SK-N-SH treated with all-trans-retinoic acid at 6 μM for 48 hours (cell line): ENCODE data around the gene FERMT2.
A peak's percentile ranks its signal among the peaks of the same experiment; 100 is the strongest.

Experiments used
- ATAC-seq: fragments of 200-7000 bp; cut with Tn5 transposase; 3 replicates; pipeline ENCODE4 v1.9.1; 2020; ENCODE audit warnings: mild to moderate bottlenecking, moderate library complexity
- ARNTL ChIP-seq: fragments of 450-650 bp; formaldehyde crosslinking; IDR thresholded peaks from 2 replicates; pipeline ENCODE4 v1.5.0; 2020; ENCODE audit warnings: low read depth, mild to moderate bottlenecking, moderate library complexity, borderline replicate concordance
- BACH2 ChIP-seq: fragments of 250-450 bp; sonication (Bioruptor Pico); IDR thresholded peaks from 2 replicates; pipeline ENCODE4 v1.9.0; 2021; ENCODE audit warnings: mild to moderate bottlenecking, borderline replicate concordance
- CREB5 ChIP-seq: fragments of 250-450 bp; sonication (Bioruptor Pico); IDR thresholded peaks from 2 replicates; pipeline ENCODE4 v1.5.1; 2020; ENCODE audit warnings: low read depth, mild to moderate bottlenecking, moderate library complexity
- CSDC2 ChIP-seq: fragments of 250-450 bp; sonication (Bioruptor Pico); IDR thresholded peaks from 2 replicates; pipeline ENCODE4 v1.5.0; 2020; ENCODE audit warnings: mild to moderate bottlenecking, moderate library complexity
- CSRNP3 ChIP-seq: fragments of 250-450 bp; sonication (Bioruptor Pico); IDR thresholded peaks from 2 replicates; pipeline ENCODE4 v1.5.1; 2021; ENCODE audit warnings: mild to moderate bottlenecking, moderate library complexity
- ESRRG ChIP-seq: fragments of 250-450 bp; sonication (Bioruptor Pico); IDR thresholded peaks from 2 replicates; pipeline ENCODE4 v1.6.1; 2021; ENCODE audit warnings: mild to moderate bottlenecking
- GLIS3 ChIP-seq: fragments of 250-450 bp; sonication (Bioruptor Pico); IDR thresholded peaks from 2 replicates; pipeline ENCODE4 v1.5.0; 2020; ENCODE audit warnings: mild to moderate bottlenecking, moderate library complexity
- ISL1 ChIP-seq: fragments of 250-450 bp; sonication (Bioruptor Pico); IDR thresholded peaks from 2 replicates; pipeline ENCODE4 v2.1.2; 2022; ENCODE audit warnings: mild to moderate bottlenecking, moderate library complexity
- OSR1 ChIP-seq: fragments of 250-450 bp; sonication (Bioruptor Pico); IDR thresholded peaks from 2 replicates; pipeline ENCODE4 v1.8.0; 2022; ENCODE audit warnings: moderate library complexity, mild to moderate bottlenecking, inconsistent platforms
- POU6F1 ChIP-seq: fragments of 250-450 bp; sonication (Bioruptor Pico); IDR thresholded peaks from 2 replicates; pipeline ENCODE4 v1.8.0; 2021; ENCODE audit warnings: low read depth, mild to moderate bottlenecking, moderate library complexity, borderline replicate concordance
- PPARA ChIP-seq: fragments of 250-450 bp; sonication (Bioruptor Pico); IDR thresholded peaks from 2 replicates; pipeline ENCODE4 v1.5.0; 2020; ENCODE audit warnings: mild to moderate bottlenecking, borderline replicate concordance
- RARB ChIP-seq: fragments of 250-450 bp; sonication (Bioruptor Pico); IDR thresholded peaks from 2 replicates; pipeline ENCODE4 v1.8.0; 2021; ENCODE audit warnings: mild to moderate bottlenecking, moderate library complexity
- SNAI2 ChIP-seq: fragments of 250-450 bp; sonication (Bioruptor Pico); IDR thresholded peaks from 2 replicates; pipeline ENCODE4 v1.5.0; 2020; ENCODE audit warnings: mild to moderate bottlenecking, moderate library complexity
- TCF4 ChIP-seq: fragments of 250-450 bp; sonication (Bioruptor Pico); IDR thresholded peaks from 2 replicates; pipeline ENCODE4 v1.8.0; 2021; ENCODE audit warnings: mild to moderate bottlenecking, moderate library complexity, borderline replicate concordance
- TOX ChIP-seq: fragments of 250-450 bp; sonication (Bioruptor Pico); IDR thresholded peaks from 2 replicates; pipeline ENCODE4 v1.8.0; 2021; ENCODE audit warnings: mild to moderate bottlenecking, moderate library complexity, borderline replicate concordance
- ZC3H10 ChIP-seq: fragments of 250-450 bp; sonication (Bioruptor Pico); IDR thresholded peaks from 2 replicates; pipeline ENCODE4 v1.5.1; 2021; ENCODE audit warnings: mild to moderate bottlenecking, moderate library complexity
- ZFP30 ChIP-seq: fragments of 450-650 bp; formaldehyde crosslinking; IDR thresholded peaks from 2 replicates; pipeline ENCODE4 v1.5.0; 2022; ENCODE audit warnings: mild to moderate bottlenecking, moderate library complexity
- ZNF70 ChIP-seq: fragments of 450-650 bp; formaldehyde crosslinking; IDR thresholded peaks from 2 replicates; pipeline ENCODE4 v1.5.0; 2020; ENCODE audit warnings: mild to moderate bottlenecking, moderate library complexity
- ZNF8 ChIP-seq: fragments of 450-650 bp; formaldehyde crosslinking; IDR thresholded peaks from 2 replicates; pipeline ENCODE4 v1.5.0; 2020; ENCODE audit warnings: mild to moderate bottlenecking, moderate library complexity
- TF ChIP-seq, protein P1 (sequence below): fragments of 250-450 bp; sonication (Bioruptor Pico); IDR thresholded peaks from 2 replicates; pipeline ENCODE4 v1.5.0; 2020; ENCODE audit warnings: mild to moderate bottlenecking, moderate library complexity
- TF ChIP-seq, protein P2 (sequence below): fragments of 250-450 bp; sonication (Bioruptor Pico); IDR thresholded peaks from 2 replicates; pipeline ENCODE4 v1.8.0; 2020; ENCODE audit warnings: mild to moderate bottlenecking, moderate library complexity, borderline replicate concordance

The FERMT2 gene

GRCh38 chr14:52987514-52987913, 36.7 kb upstream of the FERMT2 start:
- TF ChIP-seq ISL1 (peak; percentile 6; the same call in 1 of the 2 replicates), CSRNP3 (CRISPR knock-in tag) (no peak), ZNF8 (CRISPR knock-in tag) (no peak)
- TF ChIP-seq, protein P1, sequence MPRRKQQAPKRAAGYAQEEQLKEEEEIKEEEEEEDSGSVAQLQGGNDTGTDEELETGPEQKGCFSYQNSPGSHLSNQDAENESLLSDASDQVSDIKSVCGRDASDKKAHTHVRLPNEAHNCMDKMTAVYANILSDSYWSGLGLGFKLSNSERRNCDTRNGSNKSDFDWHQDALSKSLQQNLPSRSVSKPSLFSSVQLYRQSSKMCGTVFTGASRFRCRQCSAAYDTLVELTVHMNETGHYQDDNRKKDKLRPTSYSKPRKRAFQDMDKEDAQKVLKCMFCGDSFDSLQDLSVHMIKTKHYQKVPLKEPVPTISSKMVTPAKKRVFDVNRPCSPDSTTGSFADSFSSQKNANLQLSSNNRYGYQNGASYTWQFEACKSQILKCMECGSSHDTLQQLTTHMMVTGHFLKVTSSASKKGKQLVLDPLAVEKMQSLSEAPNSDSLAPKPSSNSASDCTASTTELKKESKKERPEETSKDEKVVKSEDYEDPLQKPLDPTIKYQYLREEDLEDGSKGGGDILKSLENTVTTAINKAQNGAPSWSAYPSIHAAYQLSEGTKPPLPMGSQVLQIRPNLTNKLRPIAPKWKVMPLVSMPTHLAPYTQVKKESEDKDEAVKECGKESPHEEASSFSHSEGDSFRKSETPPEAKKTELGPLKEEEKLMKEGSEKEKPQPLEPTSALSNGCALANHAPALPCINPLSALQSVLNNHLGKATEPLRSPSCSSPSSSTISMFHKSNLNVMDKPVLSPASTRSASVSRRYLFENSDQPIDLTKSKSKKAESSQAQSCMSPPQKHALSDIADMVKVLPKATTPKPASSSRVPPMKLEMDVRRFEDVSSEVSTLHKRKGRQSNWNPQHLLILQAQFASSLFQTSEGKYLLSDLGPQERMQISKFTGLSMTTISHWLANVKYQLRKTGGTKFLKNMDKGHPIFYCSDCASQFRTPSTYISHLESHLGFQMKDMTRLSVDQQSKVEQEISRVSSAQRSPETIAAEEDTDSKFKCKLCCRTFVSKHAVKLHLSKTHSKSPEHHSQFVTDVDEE (CRISPR knock-in tag) = 0 out of 2 replicates have a peak, but pooled peaks have one; percentile 20

GRCh38 chr14:52987042-52987441, 36.2 kb upstream of the FERMT2 start:
- no peak for ATAC-seq
- TF ChIP-seq CSDC2 (CRISPR knock-in tag) = no peak
- no peak for TF ChIP-seq ZFP30 (CRISPR knock-in tag)
- TF ChIP-seq, protein P2, sequence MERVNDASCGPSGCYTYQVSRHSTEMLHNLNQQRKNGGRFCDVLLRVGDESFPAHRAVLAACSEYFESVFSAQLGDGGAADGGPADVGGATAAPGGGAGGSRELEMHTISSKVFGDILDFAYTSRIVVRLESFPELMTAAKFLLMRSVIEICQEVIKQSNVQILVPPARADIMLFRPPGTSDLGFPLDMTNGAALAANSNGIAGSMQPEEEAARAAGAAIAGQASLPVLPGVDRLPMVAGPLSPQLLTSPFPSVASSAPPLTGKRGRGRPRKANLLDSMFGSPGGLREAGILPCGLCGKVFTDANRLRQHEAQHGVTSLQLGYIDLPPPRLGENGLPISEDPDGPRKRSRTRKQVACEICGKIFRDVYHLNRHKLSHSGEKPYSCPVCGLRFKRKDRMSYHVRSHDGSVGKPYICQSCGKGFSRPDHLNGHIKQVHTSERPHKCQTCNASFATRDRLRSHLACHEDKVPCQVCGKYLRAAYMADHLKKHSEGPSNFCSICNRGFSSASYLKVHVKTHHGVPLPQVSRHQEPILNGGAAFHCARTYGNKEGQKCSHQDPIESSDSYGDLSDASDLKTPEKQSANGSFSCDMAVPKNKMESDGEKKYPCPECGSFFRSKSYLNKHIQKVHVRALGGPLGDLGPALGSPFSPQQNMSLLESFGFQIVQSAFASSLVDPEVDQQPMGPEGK = no peak
- no peak for TF ChIP-seq TOX (CRISPR knock-in tag)
- TF ChIP-seq, protein P1 (CRISPR knock-in tag) = no peak
- TF ChIP-seq SNAI2 (CRISPR knock-in tag) = no peak
- no peak for TF ChIP-seq ZC3H10 (CRISPR knock-in tag)
- TF ChIP-seq ZNF8 (CRISPR knock-in tag) = no peak
- TF ChIP-seq GLIS3 = no peak
- TF ChIP-seq ESRRG (CRISPR knock-in tag) = no peak
- TF ChIP-seq RARB (CRISPR knock-in tag) = no peak
- TF ChIP-seq ZNF70 (CRISPR knock-in tag) = no peak

More at GRCh38 chr14:52987514-52987913, 36.7 kb upstream of the FERMT2 start:
- ATAC-seq = peak; percentile 77

DNA sequence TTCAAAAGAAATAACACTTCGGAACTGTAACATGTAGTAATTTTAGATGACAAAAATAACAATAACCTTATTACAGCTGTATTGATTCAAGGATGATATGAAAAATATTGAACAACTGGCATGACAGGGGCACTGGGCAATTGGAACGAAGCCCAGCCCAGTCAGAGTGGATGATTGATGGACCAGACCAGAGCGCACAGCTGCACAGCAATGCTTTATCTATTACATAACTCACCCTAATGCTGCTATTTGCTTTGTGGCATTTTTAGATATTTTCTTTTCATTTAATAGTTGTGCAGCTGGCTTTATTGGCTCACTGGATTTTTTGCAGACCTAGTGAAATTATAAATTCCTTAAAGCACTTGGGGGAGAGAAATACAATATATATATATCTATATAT, 26.9 kb upstream of the FERMT2 start:
- ATAC-seq = no peak
- TF ChIP-seq GLIS3 (no peak), ESRRG (CRISPR knock-in tag) (no peak), RARB (CRISPR knock-in tag) (no peak), CSDC2 (CRISPR knock-in tag) (no peak), ZNF8 (CRISPR knock-in tag) (no peak), ZNF70 (CRISPR knock-in tag) (no peak), PPARA (CRISPR knock-in tag) (no peak), BACH2 (CRISPR knock-in tag) (no peak), CREB5 (CRISPR knock-in tag) (no peak), TOX (CRISPR knock-in tag) (no peak), TCF4 (CRISPR knock-in tag) (peak; percentile 63; the same call in 1 of the 2 replicates), SNAI2 (CRISPR knock-in tag) (no peak), CSRNP3 (CRISPR knock-in tag) (no peak), ARNTL (CRISPR knock-in tag) (no peak), POU6F1 (CRISPR knock-in tag) (no peak), ZC3H10 (CRISPR knock-in tag) (no peak), OSR1 (CRISPR knock-in tag) (no peak)
- TF ChIP-seq, protein P2 = no peak
